ENCODE measurements around the gene LSAMP.
A peak's percentile ranks its signal among the peaks of the same experiment; 100 is the strongest.

Gene LSAMP

GRCh38 chr3:115832265-115832664 is 613.0 kb downstream of the LSAMP start:
- H3K4me3 ChIP-seq (ENCODE audit: low read length), result no peak overlapping the region
- TF ChIP-seq, protein P1, sequence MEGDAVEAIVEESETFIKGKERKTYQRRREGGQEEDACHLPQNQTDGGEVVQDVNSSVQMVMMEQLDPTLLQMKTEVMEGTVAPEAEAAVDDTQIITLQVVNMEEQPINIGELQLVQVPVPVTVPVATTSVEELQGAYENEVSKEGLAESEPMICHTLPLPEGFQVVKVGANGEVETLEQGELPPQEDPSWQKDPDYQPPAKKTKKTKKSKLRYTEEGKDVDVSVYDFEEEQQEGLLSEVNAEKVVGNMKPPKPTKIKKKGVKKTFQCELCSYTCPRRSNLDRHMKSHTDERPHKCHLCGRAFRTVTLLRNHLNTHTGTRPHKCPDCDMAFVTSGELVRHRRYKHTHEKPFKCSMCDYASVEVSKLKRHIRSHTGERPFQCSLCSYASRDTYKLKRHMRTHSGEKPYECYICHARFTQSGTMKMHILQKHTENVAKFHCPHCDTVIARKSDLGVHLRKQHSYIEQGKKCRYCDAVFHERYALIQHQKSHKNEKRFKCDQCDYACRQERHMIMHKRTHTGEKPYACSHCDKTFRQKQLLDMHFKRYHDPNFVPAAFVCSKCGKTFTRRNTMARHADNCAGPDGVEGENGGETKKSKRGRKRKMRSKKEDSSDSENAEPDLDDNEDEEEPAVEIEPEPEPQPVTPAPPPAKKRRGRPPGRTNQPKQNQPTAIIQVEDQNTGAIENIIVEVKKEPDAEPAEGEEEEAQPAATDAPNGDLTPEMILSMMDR (conservative IDR thresholded peaks at IDR 0.05; ENCODE audit: low read depth, low read length), result no peak
- no peak for DNase-seq (ENCODE audit: low read depth)

- H3K4me3 ChIP-seq (ENCODE audit: low read length), result no peak overlapping the region
- TF ChIP-seq, protein P1 (conservative IDR thresholded peaks at IDR 0.05; ENCODE audit: low read depth, low read length), result no peak
- no peak for DNase-seq (ENCODE audit: low read depth)
These were observed 613.4 kb downstream of the LSAMP start for GRCh38 chr3:115831864-115832263.

DNA sequence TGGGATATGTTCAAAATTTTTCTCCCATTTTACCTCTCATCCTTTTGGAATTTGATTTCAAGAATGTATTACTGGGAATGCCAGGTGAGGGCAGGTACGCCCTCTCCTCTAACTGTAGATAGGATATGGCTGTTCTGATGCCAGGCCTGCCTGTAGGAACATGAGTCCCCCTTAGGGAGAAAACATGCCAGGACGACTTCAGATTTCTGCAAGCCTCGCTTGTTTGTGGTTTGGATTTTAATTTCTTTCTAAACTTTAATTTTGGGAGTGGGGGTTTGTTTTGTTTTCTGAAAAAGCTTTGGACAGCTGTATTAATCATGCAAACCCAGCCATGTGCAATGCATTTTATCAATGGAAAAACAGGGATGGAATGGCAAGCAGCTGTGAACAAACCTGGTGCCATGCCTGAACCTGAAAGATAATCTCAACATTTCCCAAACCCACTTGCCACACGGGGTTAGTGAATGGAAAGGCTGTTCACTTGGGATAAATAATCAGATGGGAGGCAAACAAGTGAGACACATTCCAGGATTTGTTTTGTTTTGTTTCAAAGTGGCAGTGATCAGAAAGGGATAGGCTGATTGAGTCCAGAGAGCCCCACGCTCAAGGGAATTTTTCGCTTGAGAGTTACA is 614.4 kb downstream of the LSAMP start:
- no peak overlapping the region for H3K4me3 ChIP-seq (ENCODE audit: low read length)
- no peak for DNase-seq (ENCODE audit: low read depth)
- TF ChIP-seq, protein P1 (conservative IDR thresholded peaks at IDR 0.05; ENCODE audit: low read depth, low read length), result no peak

DNA sequence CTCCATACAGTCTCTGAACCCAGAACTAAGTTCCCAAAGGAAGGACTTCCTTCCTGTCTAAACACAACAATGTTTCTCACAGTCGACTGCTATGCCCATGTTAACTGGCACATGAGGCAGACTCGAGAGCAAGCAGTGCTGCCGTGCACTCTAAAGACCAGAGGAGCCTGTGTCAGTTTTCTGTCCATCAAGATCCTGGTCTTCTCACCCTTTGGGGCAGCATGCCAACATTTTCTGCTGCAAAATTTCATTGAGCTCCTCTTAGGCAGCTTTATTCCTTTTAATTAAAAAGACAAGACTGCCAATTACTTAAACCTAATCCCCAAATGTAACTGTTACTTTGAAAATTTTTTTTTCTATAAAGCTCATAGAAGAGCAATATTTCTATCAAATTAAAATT is 616.9 kb downstream of the LSAMP start:
- no peak for DNase-seq (ENCODE audit: low read depth)
- H3K4me3 ChIP-seq (ENCODE audit: low read length), result no peak overlapping the region
- TF ChIP-seq, protein P1 (conservative IDR thresholded peaks at IDR 0.05; ENCODE audit: low read depth, low read length), result no peak

DNA sequence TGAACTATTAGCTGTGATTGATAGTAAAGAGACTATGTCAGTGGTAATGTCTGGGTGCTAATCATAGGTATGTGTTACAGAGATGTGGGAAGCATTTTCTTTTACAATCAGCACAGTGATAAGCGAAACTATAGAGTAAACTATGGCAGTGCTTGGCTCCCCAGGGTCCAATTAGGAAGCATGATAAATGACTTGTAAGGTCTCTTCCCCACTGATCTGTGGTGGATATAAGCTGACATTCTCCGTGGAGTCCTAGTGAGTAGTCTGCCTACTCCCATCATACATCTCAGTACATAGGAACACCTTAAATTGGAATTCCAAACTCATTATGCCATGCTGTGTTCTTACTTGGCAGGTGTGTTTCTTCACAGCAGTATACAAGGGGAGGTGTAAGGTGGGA is 617.8 kb downstream of the LSAMP start:
- H3K4me3 ChIP-seq (ENCODE audit: low read length), result no peak overlapping the region
- TF ChIP-seq, protein P1 (conservative IDR thresholded peaks at IDR 0.05; ENCODE audit: low read depth, low read length), result no peak
- DNase-seq (ENCODE audit: low read depth), result no peak

- no peak overlapping the region for H3K4me3 ChIP-seq (ENCODE audit: low read length)
- peak; percentile 79 for DNase-seq (ENCODE audit: low read depth)
- TF ChIP-seq, protein P1 (conservative IDR thresholded peaks at IDR 0.05; ENCODE audit: low read depth, low read length), result no peak
These were observed 620.2 kb downstream of the LSAMP start for GRCh38 chr3:115825046-115825445.

GRCh38 chr3:115823083-115823482 is 622.2 kb downstream of the LSAMP start:
- H3K4me3 ChIP-seq (ENCODE audit: low read length), result no peak overlapping the region
- DNase-seq (ENCODE audit: low read depth), result no peak
- TF ChIP-seq, protein P1 (conservative IDR thresholded peaks at IDR 0.05; ENCODE audit: low read depth, low read length), result no peak

Measured in retinal pigment epithelial cell (primary cell).